ENCODE data around the gene SPRYD3.

The SPRYD3 gene

GRCh38 chr12:53102883-53103807 lies 24.0 kb upstream of the SPRYD3 start, which contains the start of gene SOAT2:
TSS of gene SOAT2 (plus strand) at chr12:53103486. CDS start at chr12:53103578, 92 bp downstream.
- peak within 1 kb of the TSS; percentile 100 for H3K27ac ChIP-seq
- no peak for TF ChIP-seq CTCF (conservative IDR thresholded peaks at IDR 0.05; ENCODE audit: low read depth)
- CTCF ChIA-PET, result interaction anchor here (0.6 to 8.1 kb wide), 4 partner anchors 31 to 577 kb away, joined by 4 to 132 read pairs (median 4); no protein-coding TSS in a partner anchor
- POLR2A ChIA-PET (ENCODE audit: low non-redundant PET), result no interaction called here
- DNase-seq (ENCODE audit: low spot score), result no peak

- POLR2A ChIA-PET (ENCODE audit: low non-redundant PET), result no interaction called here
- CTCF ChIA-PET, result interaction anchor here (0.6 to 8.1 kb wide), 4 partner anchors 30 to 576 kb away, joined by 4 to 132 read pairs (median 4); no protein-coding TSS in a partner anchor
- no peak for TF ChIP-seq CTCF (conservative IDR thresholded peaks at IDR 0.05; ENCODE audit: low read depth)
- H3K27ac ChIP-seq, result peak overlapping the region; percentile 100
- DNase-seq (ENCODE audit: low spot score), result no peak
Measured at GRCh38 chr12:53101931-53102781, 23.0 kb upstream of the SPRYD3 start.

- no peak for DNase-seq (ENCODE audit: low spot score)
- CTCF ChIA-PET, result interaction anchor here (0.6 to 8.1 kb wide), 2 partner anchors 24 to 34 kb away, joined by 3 to 132 read pairs; no protein-coding TSS in a partner anchor
- peak overlapping the region; percentile 100 for H3K27ac ChIP-seq
- POLR2A ChIA-PET (ENCODE audit: low non-redundant PET), result no interaction called here
- no peak for TF ChIP-seq CTCF (conservative IDR thresholded peaks at IDR 0.05; ENCODE audit: low read depth)
Measured at GRCh38 chr12:53101266-53101665, 22.1 kb upstream of the SPRYD3 start.

- ChIA-PET POLR2A (ENCODE audit: low non-redundant PET) (interaction anchor here (0.6 kb wide), 1 partner anchor 35 kb away, joined by 3 read pairs; no protein-coding TSS in a partner anchor), CTCF (interaction anchor here (0.6 to 8.1 kb wide), 7 partner anchors 14 to 534 kb away, joined by 3 to 132 read pairs (median 8); no protein-coding TSS in a partner anchor)
Measured at GRCh38 chr12:53100466-53101151, 21.4 kb upstream of the SPRYD3 start.

More at GRCh38 chr12:53100466-53101151, 21.4 kb upstream of the SPRYD3 start:
- no peak for DNase-seq (ENCODE audit: low spot score)
- peak overlapping the region; percentile 100 for H3K27ac ChIP-seq
- TF ChIP-seq CTCF (conservative IDR thresholded peaks at IDR 0.05; ENCODE audit: low read depth), result no peak
